ENCODE data around the gene CASP12.

The CASP12 gene

GRCh38 chr11:104892723-104893511, 5.3 kb downstream of the CASP12 start:
- no peak for DNase-seq (ENCODE audit: low read depth in 2 of 2)

GRCh38 chr11:104891135-104891534, 7.1 kb downstream of the CASP12 start:
- DNase-seq (ENCODE audit: low read depth in 2 of 2): no peak

- DNase-seq (ENCODE audit: low read depth in 2 of 2): no peak
Observed at GRCh38 chr11:104883342-104883741, 14.9 kb downstream of the CASP12 start.

- DNase-seq (ENCODE audit: low read depth in 2 of 2): no peak
Observed at GRCh38 chr11:104881117-104881794, 17.0 kb downstream of the CASP12 start.

GRCh38 chr11:104879514-104880190, 18.6 kb downstream of the CASP12 start:
- DNase-seq (ENCODE audit: low read depth in 2 of 2): no peak

- no peak for DNase-seq (ENCODE audit: low read depth in 2 of 2)
Observed at GRCh38 chr11:104876861-104877431, 21.3 kb downstream of the CASP12 start.

- no peak for DNase-seq (ENCODE audit: low read depth in 2 of 2)
Observed at GRCh38 chr11:104876324-104876723, 21.9 kb downstream of the CASP12 start.

- no peak for DNase-seq (ENCODE audit: low read depth in 2 of 2)
Observed at GRCh38 chr11:104873252-104873651, 25.0 kb downstream of the CASP12 start.

- no peak for DNase-seq (ENCODE audit: low read depth in 2 of 2)
Observed at GRCh38 chr11:104872393-104872792, 25.9 kb downstream of the CASP12 start.

GRCh38 chr11:104870910-104871309, 27.4 kb downstream of the CASP12 start:
- no peak for DNase-seq (ENCODE audit: low read depth in 2 of 2)

GRCh38 chr11:104866815-104867214, 31.4 kb downstream of the CASP12 start:
- no peak for DNase-seq (ENCODE audit: low read depth in 2 of 2)

GRCh38 chr11:104858882-104859775, 39.1 kb downstream of the CASP12 start:
- no peak for DNase-seq (ENCODE audit: low read depth in 2 of 2)

- DNase-seq (ENCODE audit: low read depth in 2 of 2): no peak
Observed at GRCh38 chr11:104856607-104857006, 41.7 kb downstream of the CASP12 start.

- DNase-seq (ENCODE audit: low read depth in 2 of 2): no peak
Observed at GRCh38 chr11:104855965-104856364, 42.3 kb downstream of the CASP12 start.

GRCh38 chr11:104853276-104853675, 45.0 kb downstream of the CASP12 start:
- no peak for DNase-seq (ENCODE audit: low read depth in 2 of 2)

- DNase-seq (ENCODE audit: low read depth in 2 of 2): no peak
Observed at GRCh38 chr11:104852811-104853210, 45.4 kb downstream of the CASP12 start.

- no peak for DNase-seq (ENCODE audit: low read depth in 2 of 2)
Observed at GRCh38 chr11:104846216-104846615, 52.0 kb downstream of the CASP12 start.

- DNase-seq (ENCODE audit: low read depth in 2 of 2): no peak
Observed at GRCh38 chr11:104844451-104844850, 53.8 kb downstream of the CASP12 start.

- no peak for DNase-seq (ENCODE audit: low read depth in 2 of 2)
Observed at GRCh38 chr11:104843150-104843836, 55.0 kb downstream of the CASP12 start.

GRCh38 chr11:104841973-104842525, 56.2 kb downstream of the CASP12 start:
- DNase-seq (ENCODE audit: low read depth in 2 of 2): no peak
